Ascending aorta (tissue), 2 donors: Measurements from ENCODE around the gene MAN2B2. TPM values are rescaled to one million over a fixed set of nuclear protein-coding genes. Genes with fewer than 3 reads are reported as not detected.

Experiments
- DNase-seq, 2 donors: peaks; one replicate each; pipeline ENCODE4 v3.0.0-alpha.2; 2019; ENCODE audit warnings: low spot score in 2 of 2
- H3K27ac ChIP-seq, 2 donors: fragments of 200-600 bp; sonication (generic); one replicate each; pipeline ENCODE4 v1.5.1; 2016 to 2017; ENCODE audit warnings: mild to moderate bottlenecking in 1 of 2
- H3K27me3 ChIP-seq: fragments of 200-600 bp; sonication (generic); one replicate; pipeline ENCODE4 v1.5.1; 2017
- H3K36me3 ChIP-seq, 2 donors: fragments of 200-600 bp; sonication (generic); one replicate each; pipeline ENCODE4 v1.5.1; 2016
- H3K4me1 ChIP-seq, 2 donors: fragments of 200-600 bp; sonication (generic); one replicate each; pipeline ENCODE4 v1.5.1; 2016 to 2017; ENCODE audit warnings: mild to moderate bottlenecking in 1 of 2
- H3K4me3 ChIP-seq, 2 donors: fragments of 200-600 bp; sonication (generic); one replicate each; pipeline ENCODE4 v1.5.1; 2016 to 2017; ENCODE audit warnings: mild to moderate bottlenecking in 1 of 2
- H3K9me3 ChIP-seq, 2 donors: fragments of 200-600 bp; sonication (generic); one replicate each; pipeline ENCODE4 v1.5.1; 2016
- CTCF ChIP-seq, 3 experiments: fragments of 200-600 bp in 2 of 3; fragments of 450-650 bp in 1 of 3; sonication (generic) in 2 of 3; IDR thresholded peaks; one replicate each; pipeline ENCODE4 v1.5.1; 2016 to 2019; ENCODE audit warnings: antibody characterized with exemption in 3 of 3, mild to moderate bottlenecking in 1 of 3, moderate library complexity in 1 of 3
- intact Hi-C: fragments of 100-400 bp; cut with DNase I; formaldehyde crosslinking; loops from one replicate; pipeline ENCODE4 v1.15.1; 2023
- total RNA-seq: library from RNA; depleted of rRNA; stranded (reverse); fragments of >200 nt; gene quantifications from one replicate; pipeline ENCODE4 v1.1.0, GENCODE V29; 2016

Gene MAN2B2
- total RNA-seq, 1 donor from 2014 or later: 47.8 TPM

DNA sequence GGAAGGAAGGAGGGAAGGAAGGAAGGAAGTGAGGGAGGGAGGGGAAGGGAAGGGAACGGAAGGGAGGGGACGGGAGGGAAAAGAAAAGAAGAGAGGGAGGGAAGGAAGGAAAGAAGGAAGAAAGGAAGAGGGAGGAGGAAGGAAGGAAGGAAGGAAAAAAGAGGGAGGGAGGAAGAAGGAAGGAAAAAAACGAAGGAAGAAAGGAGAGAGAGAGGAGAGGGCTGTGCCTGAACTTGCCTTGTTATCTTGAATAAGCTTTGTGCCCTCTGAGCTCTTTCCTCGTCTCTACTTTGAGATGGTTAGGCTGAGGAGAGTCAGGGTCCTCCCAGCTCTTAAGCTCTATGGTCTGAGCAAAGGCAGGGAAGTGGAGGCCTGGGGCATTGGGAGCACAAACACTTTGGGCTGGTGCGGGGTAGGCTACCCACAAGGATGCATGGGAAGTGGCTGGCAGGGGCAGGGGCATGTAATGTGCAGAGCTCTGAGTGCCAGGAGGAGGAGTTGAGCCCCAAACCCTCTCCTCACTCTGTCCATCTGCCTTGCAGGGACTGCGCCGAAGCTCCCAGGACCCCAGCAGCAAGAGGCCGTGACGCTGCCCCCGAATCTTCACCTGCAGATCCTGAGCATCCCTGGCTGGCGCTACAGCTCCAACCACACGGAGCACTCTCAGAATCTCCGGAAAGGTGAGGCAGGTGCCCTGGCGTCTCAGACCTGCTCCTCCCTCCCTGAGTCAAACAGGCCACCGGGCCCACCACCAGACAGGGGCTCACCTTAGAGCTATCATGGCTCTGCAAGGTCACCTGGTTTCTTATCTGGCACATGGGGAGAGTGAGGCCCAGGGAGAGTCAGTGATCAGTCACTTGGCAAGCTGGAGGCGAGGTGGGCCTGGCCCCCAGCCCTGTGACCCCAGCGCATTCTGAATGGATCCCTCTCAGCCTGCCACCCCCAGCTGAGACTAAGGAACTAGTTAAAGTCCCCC, 39.0 kb downstream of the MAN2B2 start:
- no peak overlapping the region for H3K4me3 ChIP-seq
- H3K27ac ChIP-seq: no peak overlapping the region
- intact Hi-C loops: no loop called here
- H3K9me3 ChIP-seq: no peaks in the 10 kb centered on the region
- no peaks in the 10 kb centered on the region for H3K4me1 ChIP-seq
- no peaks in the 10 kb centered on the region for H3K27me3 ChIP-seq
- no peak for TF ChIP-seq CTCF (IDR thresholded peaks at IDR 0.05)
- peaks cover 73 to 92% of the 10 kb centered on the region in 2 donors for H3K36me3 ChIP-seq
- DNase-seq: no peak

DNA sequence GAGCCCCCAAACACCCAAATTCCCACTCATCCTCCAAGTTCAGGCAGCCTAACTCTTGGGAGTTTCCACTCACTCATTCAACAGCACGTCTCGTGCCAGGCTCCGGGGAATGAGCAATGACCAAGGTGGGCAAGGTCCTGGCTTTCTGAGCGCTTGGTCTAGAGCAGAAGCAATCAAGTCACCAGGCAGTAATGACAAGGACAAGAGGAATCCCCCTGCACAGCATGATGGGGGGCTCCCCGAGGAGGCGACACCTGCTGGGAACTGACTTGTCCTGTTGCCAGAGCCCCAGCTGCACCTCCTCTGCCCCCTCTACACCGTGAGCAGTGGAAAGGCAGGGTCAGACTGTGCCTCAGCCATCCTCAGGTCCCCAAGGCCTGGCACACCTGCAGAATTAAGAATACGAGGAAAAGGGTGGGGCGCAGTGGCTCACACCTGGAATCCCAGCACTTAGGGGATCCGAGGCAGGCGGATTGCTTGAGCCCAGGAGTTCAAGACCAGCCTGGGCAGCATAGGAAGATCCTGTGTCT, 39.8 kb downstream of the MAN2B2 start:
- Histone ChIP-seq H3K27me3 (no peaks in the 10 kb centered on the region), H3K9me3 (no peaks in the 10 kb centered on the region), H3K27ac (no peak overlapping the region), H3K4me1 (no peaks in the 10 kb centered on the region), H3K36me3 (peaks cover 73 to 92% of the 10 kb centered on the region in 2 donors), H3K4me3 (no peak overlapping the region)
- no peak for TF ChIP-seq CTCF (IDR thresholded peaks at IDR 0.05)
- intact Hi-C loops: no loop called here
- DNase-seq: no peak

DNA sequence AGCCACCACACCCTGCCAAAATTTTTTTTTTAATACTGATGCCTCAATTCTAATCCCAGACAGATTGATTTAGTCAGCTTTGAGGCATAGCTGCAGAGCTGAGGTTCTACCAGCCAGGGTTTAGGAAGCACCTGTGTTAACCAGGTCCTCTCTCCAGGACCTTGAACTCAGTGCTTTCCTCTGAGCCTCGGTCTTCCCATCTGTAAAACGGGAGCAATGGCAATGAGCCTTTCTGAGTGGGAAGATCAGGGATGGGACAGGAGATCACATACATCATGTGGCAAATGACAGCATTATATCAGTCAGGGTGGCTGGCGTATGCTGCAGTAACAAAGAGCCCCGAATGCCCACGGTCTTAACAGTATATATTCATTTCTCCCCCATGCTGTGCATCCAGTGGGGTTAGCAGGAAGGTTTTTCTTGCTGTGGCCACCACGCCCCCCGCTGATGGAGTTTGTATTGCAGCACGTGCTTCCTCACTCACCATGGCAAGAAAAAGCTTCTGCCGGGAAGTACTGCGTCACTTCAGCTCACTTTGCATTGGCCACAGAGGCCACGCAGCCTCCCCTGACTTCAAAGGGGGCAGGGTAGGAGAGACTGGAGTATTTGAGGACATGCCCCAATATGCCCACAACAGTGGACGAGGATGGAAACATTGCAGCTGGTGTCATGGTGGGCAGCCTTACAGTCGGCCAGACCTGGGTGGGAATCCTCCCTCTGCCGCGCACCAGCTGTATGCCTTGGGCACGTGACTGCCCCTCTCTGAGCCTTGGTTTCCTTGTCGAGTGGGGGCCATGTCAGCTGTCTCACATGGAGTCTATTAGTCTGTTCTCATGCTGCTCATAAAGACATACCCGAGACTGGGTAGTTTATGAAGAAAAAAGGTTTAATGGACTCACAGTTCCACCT, 41.4 kb downstream of the MAN2B2 start:
- peaks cover 65 to 84% of the 10 kb centered on the region in 2 donors for H3K36me3 ChIP-seq
- H3K27ac ChIP-seq: no peak overlapping the region
- no peaks in the 10 kb centered on the region for H3K4me1 ChIP-seq
- H3K9me3 ChIP-seq: no peaks in the 10 kb centered on the region
- no peak for DNase-seq
- H3K27me3 ChIP-seq: no peaks in the 10 kb centered on the region
- H3K4me3 ChIP-seq: no peak overlapping the region
- intact Hi-C loops: no loop called here
- TF ChIP-seq CTCF (IDR thresholded peaks at IDR 0.05): no peak

DNA sequence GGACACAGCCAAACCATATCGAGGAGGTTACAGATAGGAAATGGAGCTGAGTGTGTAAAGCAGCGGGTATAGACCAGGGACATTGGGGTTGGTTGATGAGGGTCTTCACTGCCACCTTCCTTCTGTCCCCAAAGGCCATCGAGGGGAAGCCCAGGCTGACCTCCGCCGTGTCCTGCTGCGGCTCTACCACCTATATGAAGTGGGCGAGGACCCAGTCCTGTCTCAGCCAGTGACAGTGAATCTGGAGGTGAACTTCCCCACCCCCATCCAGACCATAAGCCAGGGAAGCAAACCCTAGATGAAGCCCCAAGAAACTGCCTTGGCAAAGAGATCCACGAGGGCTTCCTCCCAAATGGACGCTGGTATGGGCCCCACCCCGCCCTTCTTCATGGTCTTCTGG, 42.3 kb downstream of the MAN2B2 start:
- Histone ChIP-seq H3K9me3 (no peaks in the 10 kb centered on the region), H3K4me3 (no peak overlapping the region), H3K4me1 (no peaks in the 10 kb centered on the region), H3K27me3 (no peaks in the 10 kb centered on the region), H3K27ac (no peak overlapping the region), H3K36me3 (peaks cover 56 to 82% of the 10 kb centered on the region in 2 donors)
- intact Hi-C loops: no loop called here
- TF ChIP-seq CTCF (IDR thresholded peaks at IDR 0.05): no peak
- DNase-seq: no peak

GRCh38 chr4:6618386-6619115, 43.6 kb downstream of the MAN2B2 start:
- no peaks in the 10 kb centered on the region for H3K9me3 ChIP-seq
- TF ChIP-seq CTCF (IDR thresholded peaks at IDR 0.05): no peak
- intact Hi-C loops: no loop called here
- H3K27ac ChIP-seq: no peak overlapping the region
- no peak for DNase-seq
- peaks cover 54 to 73% of the 10 kb centered on the region in 2 donors for H3K36me3 ChIP-seq
- H3K4me3 ChIP-seq: no peak overlapping the region
- no peaks in the 10 kb centered on the region for H3K4me1 ChIP-seq
- H3K27me3 ChIP-seq: no peaks in the 10 kb centered on the region
